Measurements from ENCODE around the gene PNLDC1.

PNLDC1 gene

DNA sequence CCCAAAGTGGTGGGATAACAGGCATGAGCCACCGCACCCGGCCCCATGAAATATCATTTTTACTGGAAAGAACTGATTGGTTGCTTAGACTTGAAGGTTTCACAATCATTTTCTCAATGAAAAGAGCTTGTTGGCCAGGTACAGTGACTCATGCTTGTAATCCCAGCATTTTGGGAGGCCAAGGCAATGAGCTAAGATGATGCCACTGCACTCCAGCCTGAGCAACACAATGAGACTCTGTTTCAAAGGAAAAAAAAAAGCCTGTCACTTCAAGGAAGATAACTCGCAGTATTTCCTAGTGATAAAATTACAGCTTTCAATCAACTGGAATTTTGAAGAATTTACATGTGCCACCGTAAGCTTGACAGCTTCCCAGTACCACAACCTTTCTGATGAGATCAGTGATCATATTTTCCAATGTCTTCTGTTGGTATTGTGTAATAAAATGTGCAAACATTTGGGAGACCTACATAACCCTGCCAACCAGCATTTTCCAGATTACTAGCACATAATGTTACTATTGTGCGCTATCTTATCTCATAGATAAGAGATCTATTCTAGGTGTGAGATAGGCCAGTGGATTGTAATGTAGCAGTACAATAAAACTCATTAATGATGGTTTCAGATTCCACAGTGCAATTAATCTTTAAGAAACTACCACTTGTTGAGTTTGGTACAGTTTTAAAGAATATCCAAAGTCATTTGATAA lies 7.2 kb downstream of the PNLDC1 start:
- H3K27ac ChIP-seq (ENCODE audit: low read depth, low read length) = no peak overlapping the region
- H3K4me2 ChIP-seq (ENCODE audit: low read length) = no peak overlapping the region
- TF ChIP-seq, protein P1, sequence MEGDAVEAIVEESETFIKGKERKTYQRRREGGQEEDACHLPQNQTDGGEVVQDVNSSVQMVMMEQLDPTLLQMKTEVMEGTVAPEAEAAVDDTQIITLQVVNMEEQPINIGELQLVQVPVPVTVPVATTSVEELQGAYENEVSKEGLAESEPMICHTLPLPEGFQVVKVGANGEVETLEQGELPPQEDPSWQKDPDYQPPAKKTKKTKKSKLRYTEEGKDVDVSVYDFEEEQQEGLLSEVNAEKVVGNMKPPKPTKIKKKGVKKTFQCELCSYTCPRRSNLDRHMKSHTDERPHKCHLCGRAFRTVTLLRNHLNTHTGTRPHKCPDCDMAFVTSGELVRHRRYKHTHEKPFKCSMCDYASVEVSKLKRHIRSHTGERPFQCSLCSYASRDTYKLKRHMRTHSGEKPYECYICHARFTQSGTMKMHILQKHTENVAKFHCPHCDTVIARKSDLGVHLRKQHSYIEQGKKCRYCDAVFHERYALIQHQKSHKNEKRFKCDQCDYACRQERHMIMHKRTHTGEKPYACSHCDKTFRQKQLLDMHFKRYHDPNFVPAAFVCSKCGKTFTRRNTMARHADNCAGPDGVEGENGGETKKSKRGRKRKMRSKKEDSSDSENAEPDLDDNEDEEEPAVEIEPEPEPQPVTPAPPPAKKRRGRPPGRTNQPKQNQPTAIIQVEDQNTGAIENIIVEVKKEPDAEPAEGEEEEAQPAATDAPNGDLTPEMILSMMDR (IDR thresholded peaks at IDR 0.05; ENCODE audit: low read depth, low read length, poor library complexity, severe bottlenecking) = no peak
- no peak for TF ChIP-seq EZH2phosphoT487 (IDR thresholded peaks at IDR 0.05; ENCODE audit: borderline replicate concordance, low read length)

DNA sequence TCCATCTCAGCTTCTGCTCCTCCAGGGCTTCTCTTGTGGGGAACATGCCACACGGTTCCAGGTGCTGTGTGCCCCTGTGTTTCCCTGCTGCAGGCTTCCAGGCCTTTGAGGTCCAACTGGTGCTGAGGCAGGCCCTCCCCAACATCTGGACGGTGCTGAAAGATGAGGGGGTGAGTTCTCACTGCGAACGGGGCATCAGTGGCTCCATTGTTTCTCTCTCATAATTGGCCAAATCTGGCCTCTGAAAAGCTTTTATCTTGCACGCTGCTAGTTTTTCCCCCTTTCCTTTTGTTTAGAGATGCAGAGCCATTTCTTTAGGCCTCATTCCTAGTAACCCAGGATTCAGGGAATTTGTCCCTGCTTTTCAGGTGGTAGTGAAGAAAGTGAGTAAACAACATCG lies 8.6 kb downstream of the PNLDC1 start:
- Histone ChIP-seq H3K27ac (ENCODE audit: low read depth, low read length) (no peak overlapping the region), H3K4me3 (ENCODE audit: low read length) (no peak overlapping the region), H3K27me3 (ENCODE audit: control insufficient read depth, low read length) (no peaks in the 10 kb centered on the region), H3K9me2 (replicated peaks; ENCODE audit: control insufficient read depth, low read length) (no peaks in the 10 kb centered on the region), H3K9me3 (ENCODE audit: control insufficient read depth, insufficient read depth, low read length) (no peaks in the 10 kb centered on the region), H3K4me2 (ENCODE audit: low read length) (no peak overlapping the region), H3K4me1 (ENCODE audit: control insufficient read depth, low read length) (no peaks in the 10 kb centered on the region), H3F3A (ENCODE audit: control insufficient read depth, insufficient read depth) (no peaks in the 10 kb centered on the region), H3K36me3 (ENCODE audit: control insufficient read depth, low read length) (no peaks in the 10 kb centered on the region), H3K79me2 (ENCODE audit: control insufficient read depth, low read length) (no peaks in the 10 kb centered on the region), H4K20me1 (ENCODE audit: control insufficient read depth, insufficient read depth, low read depth, low read length) (no peaks in the 10 kb centered on the region)
- no peak for TF ChIP-seq EZH2phosphoT487 (IDR thresholded peaks at IDR 0.05; ENCODE audit: borderline replicate concordance, low read length)
- TF ChIP-seq, protein P1 (IDR thresholded peaks at IDR 0.05; ENCODE audit: low read depth, low read length, poor library complexity, severe bottlenecking) = no peak

More for the DNA sequence above, 7.2 kb downstream of the PNLDC1 start:
- Histone ChIP-seq H3K27me3 (ENCODE audit: control insufficient read depth, low read length) (no peaks in the 10 kb centered on the region), H3K36me3 (ENCODE audit: control insufficient read depth, low read length) (no peaks in the 10 kb centered on the region), H3K79me2 (ENCODE audit: control insufficient read depth, low read length) (no peaks in the 10 kb centered on the region), H3K4me1 (ENCODE audit: control insufficient read depth, low read length) (no peaks in the 10 kb centered on the region), H3K9me3 (ENCODE audit: control insufficient read depth, insufficient read depth, low read length) (no peaks in the 10 kb centered on the region), H3F3A (ENCODE audit: control insufficient read depth, insufficient read depth) (no peaks in the 10 kb centered on the region), H4K20me1 (ENCODE audit: control insufficient read depth, insufficient read depth, low read depth, low read length) (no peaks in the 10 kb centered on the region), H3K4me3 (ENCODE audit: low read length) (no peak overlapping the region), H3K9me2 (replicated peaks; ENCODE audit: control insufficient read depth, low read length) (no peaks in the 10 kb centered on the region)

DNA sequence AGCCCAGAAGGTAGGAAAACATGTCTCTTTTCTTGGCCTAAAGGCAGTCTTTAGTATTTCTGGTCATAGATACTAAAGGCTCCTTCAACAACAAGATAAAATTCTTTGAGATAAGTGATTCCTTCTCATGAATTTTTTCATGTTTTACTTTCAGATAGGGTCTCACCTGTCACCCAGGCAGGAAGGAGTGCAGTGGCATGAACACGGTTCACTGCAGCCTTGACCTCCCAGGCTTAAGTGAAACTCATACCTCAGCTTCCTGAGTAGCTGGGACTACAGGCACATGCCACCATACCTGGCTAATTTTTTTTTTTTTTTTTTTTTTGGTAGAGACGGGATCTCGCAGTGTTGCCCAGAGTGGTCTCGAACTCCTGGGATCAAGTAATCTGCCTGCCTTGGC lies 9.1 kb downstream of the PNLDC1 start:
- no peaks in the 10 kb centered on the region for H3K79me2 ChIP-seq (ENCODE audit: control insufficient read depth, low read length)
- no peaks in the 10 kb centered on the region for H3K36me3 ChIP-seq (ENCODE audit: control insufficient read depth, low read length)
- no peak for TF ChIP-seq EZH2phosphoT487 (IDR thresholded peaks at IDR 0.05; ENCODE audit: borderline replicate concordance, low read length)
- TF ChIP-seq, protein P1 (IDR thresholded peaks at IDR 0.05; ENCODE audit: low read depth, low read length, poor library complexity, severe bottlenecking) = no peak
- H3K4me3 ChIP-seq (ENCODE audit: low read length) = no peak overlapping the region
- no peaks in the 10 kb centered on the region for H3K9me2 ChIP-seq (replicated peaks; ENCODE audit: control insufficient read depth, low read length)
- no peaks in the 10 kb centered on the region for H3K4me1 ChIP-seq (ENCODE audit: control insufficient read depth, low read length)
- no peaks in the 10 kb centered on the region for H4K20me1 ChIP-seq (ENCODE audit: control insufficient read depth, insufficient read depth, low read depth, low read length)
- no peaks in the 10 kb centered on the region for H3F3A ChIP-seq (ENCODE audit: control insufficient read depth, insufficient read depth)
- H3K27me3 ChIP-seq (ENCODE audit: control insufficient read depth, low read length) = no peaks in the 10 kb centered on the region
- no peak overlapping the region for H3K4me2 ChIP-seq (ENCODE audit: low read length)
- no peaks in the 10 kb centered on the region for H3K9me3 ChIP-seq (ENCODE audit: control insufficient read depth, insufficient read depth, low read length)
- H3K27ac ChIP-seq (ENCODE audit: low read depth, low read length) = no peak overlapping the region
